Aorta (tissue), 5 donors: ENCODE results near the gene CD81. TPM values are rescaled to one million over a fixed set of nuclear protein-coding genes. Genes with fewer than 3 reads are reported as not detected.
"Not testable (repeated sequence)": the region's sequence is repeated elsewhere in the genome, so short reads cannot be mapped to it uniquely, and the experiment has no call there.

Source experiments
- ATAC-seq: fragments of 200-7000 bp; cut with Tn5 transposase; one replicate; pipeline ENCODE4 v1.9.1; 2022; ENCODE audit warnings: moderate library complexity; ENCODE audit not compliant: low FRiP score
- DNase-seq, 2 donors: peaks; one replicate each; pipeline ENCODE4 v3.0.0-alpha.2; 2020
- H3K27ac ChIP-seq, 2 donors: one replicate each; pipeline ENCODE4 v1.5.1; 2013; ENCODE audit warnings: low read length in 2 of 2, mild to moderate bottlenecking in 2 of 2, moderate library complexity in 2 of 2, control low read depth in 1 of 2, inconsistent platforms in 1 of 2, low read depth in 1 of 2
- H3K27me3 ChIP-seq, 2 donors: one replicate each; pipeline ENCODE4 v1.6.1; 2013; ENCODE audit warnings: control low read depth in 1 of 2, low read length in 1 of 2, mild to moderate bottlenecking in 1 of 2, moderate library complexity in 1 of 2; ENCODE audit not compliant: insufficient read depth in 2 of 2, control insufficient read depth in 1 of 2
- H3K36me3 ChIP-seq, 2 donors: one replicate each; pipeline ENCODE4 v1.6.1; 2013; ENCODE audit warnings: control low read depth in 1 of 2, low read length in 1 of 2, mild to moderate bottlenecking in 1 of 2; ENCODE audit not compliant: insufficient read depth in 2 of 2, control insufficient read depth in 1 of 2
- H3K4me1 ChIP-seq, 2 donors: one replicate each; pipeline ENCODE4 v1.6.1; 2013; ENCODE audit warnings: low read length in 2 of 2, control low read depth in 1 of 2, mild to moderate bottlenecking in 1 of 2, moderate library complexity in 1 of 2; ENCODE audit not compliant: insufficient read depth in 2 of 2, control insufficient read depth in 1 of 2
- H3K4me3 ChIP-seq, 2 donors: one replicate each; pipeline ENCODE4 v1.5.1; 2013; ENCODE audit warnings: low read length in 2 of 2, control low read depth in 1 of 2, mild to moderate bottlenecking in 1 of 2
- H3K9me3 ChIP-seq: one replicate; pipeline ENCODE4 v1.6.1; 2013; ENCODE audit warnings: mild to moderate bottlenecking, low read length; ENCODE audit not compliant: control insufficient read depth
- WGBS, 2 donors: extraction: QIAGEN DNeasy Blood & Tissue Kit; methylation state at CpG; one replicate each; pipeline ENCODE4 v1.1.7; 2013; 5-methylcytosine and 5-hydroxymethylcytosine counted together
- intact Hi-C, 2 donors: fragments of 100-400 bp; cut with DNase I; formaldehyde crosslinking; loops; one replicate each; pipeline versions ENCODE4 v1.14.2 to v1.15.0; 2022
- polyA plus RNA-seq, 2 donors: library from polyadenylated mRNA; stranded (reverse); fragments of 200-250 nt; gene quantifications; one replicate each; pipeline ENCODE4 v1.2.3, GENCODE V29; 2013
- total RNA-seq, 2 donors: library from RNA; stranded (reverse); fragmentation: NEBNext Ultra II Directional; extraction: Animal tissue kit (Norgen Biotek cat#: 25700); gene quantifications; one replicate each; pipeline ENCODE4 v1.2.1, GENCODE V29; 2021
- donor health status: healthy with polysubstance abuse.
- donor health status: Bipolar disorder and iron deficiency.
- donor health status: DM: no; HTN: no; CAD: no.
- donor health status: DM: no; HTN: no; CAD: no.
- donor health status: DM: yes; HTN: yes; CAD: no.

Gene CD81
- total and polyA plus RNA-seq, 4 donors: 363 to 784 (median 579) TPM

GRCh38 chr11:2348986-2349385 is 28.1 kb upstream of the CD81 start:
- no peaks in the 10 kb centered on the region for H3K4me1 ChIP-seq
- ATAC-seq (no peak), DNase-seq (no peak)
- intact Hi-C loops: no loop called here
- H3K4me3 ChIP-seq: no peak overlapping the region
- no peaks in the 10 kb centered on the region for H3K27me3 ChIP-seq
- H3K36me3 ChIP-seq: no peaks in the 10 kb centered on the region
- peaks cover 3% of the 10 kb centered on the region for H3K9me3 ChIP-seq
- H3K27ac ChIP-seq: no peak overlapping the region
- WGBS, 2 donors: 97 to 100% methylated on average over 1 of the region's 1 CpG

GRCh38 chr11:2351701-2352100 is 25.4 kb upstream of the CD81 start:
- no peaks in the 10 kb centered on the region for H3K4me1 ChIP-seq
- ATAC-seq: no peak
- 72 to 86% methylated on average over 3 of the region's 3 CpGs for WGBS, 2 donors
- H3K27ac ChIP-seq: no peak overlapping the region
- H3K4me3 ChIP-seq: no peak overlapping the region
- no peak for DNase-seq
- peaks cover 3% of the 10 kb centered on the region for H3K9me3 ChIP-seq
- H3K36me3 ChIP-seq: no peaks in the 10 kb centered on the region
- no peaks in the 10 kb centered on the region for H3K27me3 ChIP-seq
- intact Hi-C loops: no loop called here

- Histone ChIP-seq H3K4me1 (no peaks in the 10 kb centered on the region), H3K9me3 (peaks cover 3% of the 10 kb centered on the region), H3K27ac (no peak overlapping the region), H3K4me3 (no peak overlapping the region), H3K27me3 (no peaks in the 10 kb centered on the region), H3K36me3 (no peaks in the 10 kb centered on the region)
- no peak for DNase-seq
- intact Hi-C loops: no loop called here
- 88 to 89% methylated on average over 4 of the region's 4 CpGs for WGBS, 2 donors
- no peak for ATAC-seq
Measured at GRCh38 chr11:2352420-2352819, 24.7 kb upstream of the CD81 start.

GRCh38 chr11:2355000-2355644 is 22.0 kb upstream of the CD81 start:
- intact Hi-C loops: no loop called here
- H3K4me1 ChIP-seq: no peaks in the 10 kb centered on the region
- no peaks in the 10 kb centered on the region for H3K27me3 ChIP-seq
- no peaks in the 10 kb centered on the region for H3K36me3 ChIP-seq
- WGBS, 2 donors: 78 to 84% methylated on average over 7 of the region's 7 CpGs
- no peaks in the 10 kb centered on the region for H3K9me3 ChIP-seq
- no peak overlapping the region for H3K27ac ChIP-seq
- H3K4me3 ChIP-seq: no peak overlapping the region
- ATAC-seq: no peak
- no peak for DNase-seq

- 72 to 81% methylated on average over 8 of the region's 8 CpGs for WGBS, 2 donors
- no peaks in the 10 kb centered on the region for H3K27me3 ChIP-seq
- intact Hi-C loops: no loop called here
- no peaks in the 10 kb centered on the region for H3K36me3 ChIP-seq
- no peaks in the 10 kb centered on the region for H3K4me1 ChIP-seq
- DNase-seq (no peak), ATAC-seq (peak; percentile 16)
- H3K4me3 ChIP-seq: no peak overlapping the region
- H3K9me3 ChIP-seq: no peaks in the 10 kb centered on the region
- no peak overlapping the region for H3K27ac ChIP-seq
Measured at GRCh38 chr11:2357246-2357645, 19.9 kb upstream of the CD81 start.

- H3K27me3 ChIP-seq, H3K27ac ChIP-seq, H3K4me3 ChIP-seq, H3K9me3 ChIP-seq, H3K36me3 ChIP-seq, H3K4me1 ChIP-seq, DNase-seq, intact Hi-C loops: not testable (repeated sequence)
- peak; percentile 8 for ATAC-seq
- 95 to 98% methylated on average over 13 of the region's 13 CpGs for WGBS, 2 donors
Measured at GRCh38 chr11:2357651-2358050, 19.5 kb upstream of the CD81 start.

GRCh38 chr11:2358754-2359442 is 18.2 kb upstream of the CD81 start:
- DNase-seq (no peak), ATAC-seq (no peak)
- Histone ChIP-seq H3K4me1 (no peaks in the 10 kb centered on the region), H3K9me3 (no peaks in the 10 kb centered on the region), H3K27ac (no peak overlapping the region), H3K4me3 (no peak overlapping the region), H3K36me3 (no peaks in the 10 kb centered on the region), H3K27me3 (no peaks in the 10 kb centered on the region)
- WGBS, 2 donors: 95 to 96% methylated on average over 11 of the region's 11 CpGs
- intact Hi-C loops: no loop called here

- no peak for ATAC-seq
- no peak for DNase-seq
- no peaks in the 10 kb centered on the region for H3K36me3 ChIP-seq
- no peaks in the 10 kb centered on the region for H3K27me3 ChIP-seq
- WGBS, 2 donors: 96 to 99% methylated on average over 9 of the region's 9 CpGs
- H3K4me1 ChIP-seq: no peaks in the 10 kb centered on the region
- no peak overlapping the region for H3K4me3 ChIP-seq
- H3K9me3 ChIP-seq: no peaks in the 10 kb centered on the region
- H3K27ac ChIP-seq: no peak overlapping the region
- intact Hi-C loops: no loop called here
Measured at GRCh38 chr11:2359557-2359956, 17.6 kb upstream of the CD81 start.

- H3K9me3 ChIP-seq: no peaks in the 10 kb centered on the region
- ATAC-seq: no peak
- intact Hi-C loops: no loop called here
- no peak overlapping the region for H3K4me3 ChIP-seq
- DNase-seq: no peak
- H3K27ac ChIP-seq: no peak overlapping the region
- 91 to 93% methylated on average over 14 of the region's 14 CpGs for WGBS, 2 donors
- H3K36me3 ChIP-seq: no peaks in the 10 kb centered on the region
- H3K4me1 ChIP-seq: no peaks in the 10 kb centered on the region
- no peaks in the 10 kb centered on the region for H3K27me3 ChIP-seq
Measured at GRCh38 chr11:2360081-2360642, 16.9 kb upstream of the CD81 start.
